Measurements from ENCODE around the gene WWOX.

DNA sequence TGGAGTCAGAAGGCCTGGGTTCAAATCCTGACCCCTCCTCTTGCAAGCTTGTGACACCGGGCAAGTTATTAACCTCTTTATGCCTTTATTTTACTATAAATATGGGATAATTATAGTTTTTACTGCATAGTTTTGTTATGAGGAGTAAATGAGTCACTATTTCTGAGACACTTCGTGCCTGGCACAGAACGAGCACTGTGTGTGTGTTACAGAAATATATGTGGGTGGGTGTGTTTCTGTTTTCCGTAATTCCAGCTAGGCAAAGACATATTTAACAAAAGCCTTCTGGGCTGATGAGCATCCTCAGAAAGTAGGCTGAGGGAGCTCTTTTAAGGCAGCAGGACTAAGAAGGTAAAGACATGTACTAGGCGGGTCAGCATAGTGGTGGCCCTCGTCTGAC, 1083.2 kb downstream of the WWOX start:
- TF ChIP-seq, protein P1, sequence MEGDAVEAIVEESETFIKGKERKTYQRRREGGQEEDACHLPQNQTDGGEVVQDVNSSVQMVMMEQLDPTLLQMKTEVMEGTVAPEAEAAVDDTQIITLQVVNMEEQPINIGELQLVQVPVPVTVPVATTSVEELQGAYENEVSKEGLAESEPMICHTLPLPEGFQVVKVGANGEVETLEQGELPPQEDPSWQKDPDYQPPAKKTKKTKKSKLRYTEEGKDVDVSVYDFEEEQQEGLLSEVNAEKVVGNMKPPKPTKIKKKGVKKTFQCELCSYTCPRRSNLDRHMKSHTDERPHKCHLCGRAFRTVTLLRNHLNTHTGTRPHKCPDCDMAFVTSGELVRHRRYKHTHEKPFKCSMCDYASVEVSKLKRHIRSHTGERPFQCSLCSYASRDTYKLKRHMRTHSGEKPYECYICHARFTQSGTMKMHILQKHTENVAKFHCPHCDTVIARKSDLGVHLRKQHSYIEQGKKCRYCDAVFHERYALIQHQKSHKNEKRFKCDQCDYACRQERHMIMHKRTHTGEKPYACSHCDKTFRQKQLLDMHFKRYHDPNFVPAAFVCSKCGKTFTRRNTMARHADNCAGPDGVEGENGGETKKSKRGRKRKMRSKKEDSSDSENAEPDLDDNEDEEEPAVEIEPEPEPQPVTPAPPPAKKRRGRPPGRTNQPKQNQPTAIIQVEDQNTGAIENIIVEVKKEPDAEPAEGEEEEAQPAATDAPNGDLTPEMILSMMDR (optimal IDR thresholded peaks at IDR 0.05 in 1 of 3, IDR thresholded peaks at IDR 0.05 in 1 of 3, conservative IDR thresholded peaks at IDR 0.05 in 1 of 3; ENCODE audit: extremely low read depth in 1 of 3, insufficient read depth in 2 of 3, low read length in 3 of 3): no peak
- TF ChIP-seq EZH2 (IDR thresholded peaks at IDR 0.05; ENCODE audit: low read length): no peak

All from keratinocyte (primary cell).